ENCODE data around the gene SLCO4C1.
"Not testable (repeated sequence)": the region's sequence is repeated elsewhere in the genome, so short reads cannot be mapped to it uniquely, and the experiment has no call there.

Gene SLCO4C1, protein sequence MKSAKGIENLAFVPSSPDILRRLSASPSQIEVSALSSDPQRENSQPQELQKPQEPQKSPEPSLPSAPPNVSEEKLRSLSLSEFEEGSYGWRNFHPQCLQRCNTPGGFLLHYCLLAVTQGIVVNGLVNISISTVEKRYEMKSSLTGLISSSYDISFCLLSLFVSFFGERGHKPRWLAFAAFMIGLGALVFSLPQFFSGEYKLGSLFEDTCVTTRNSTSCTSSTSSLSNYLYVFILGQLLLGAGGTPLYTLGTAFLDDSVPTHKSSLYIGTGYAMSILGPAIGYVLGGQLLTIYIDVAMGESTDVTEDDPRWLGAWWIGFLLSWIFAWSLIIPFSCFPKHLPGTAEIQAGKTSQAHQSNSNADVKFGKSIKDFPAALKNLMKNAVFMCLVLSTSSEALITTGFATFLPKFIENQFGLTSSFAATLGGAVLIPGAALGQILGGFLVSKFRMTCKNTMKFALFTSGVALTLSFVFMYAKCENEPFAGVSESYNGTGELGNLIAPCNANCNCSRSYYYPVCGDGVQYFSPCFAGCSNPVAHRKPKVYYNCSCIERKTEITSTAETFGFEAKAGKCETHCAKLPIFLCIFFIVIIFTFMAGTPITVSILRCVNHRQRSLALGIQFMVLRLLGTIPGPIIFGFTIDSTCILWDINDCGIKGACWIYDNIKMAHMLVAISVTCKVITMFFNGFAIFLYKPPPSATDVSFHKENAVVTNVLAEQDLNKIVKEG

GRCh38 chr5:102296178-102296817, at the start of gene SLCO4C1:
SLCO4C1 (minus strand) TSS chr5:102296284; CDS start chr5:102296262, 22 bp downstream.
- DNase-seq: peak in 38 of 51 donors; percentile 2 to 70 (median 31)

- no peak for DNase-seq
These were observed 45.7 kb upstream of the SLCO4C1 start for GRCh38 chr5:102341681-102342288.

DNA sequence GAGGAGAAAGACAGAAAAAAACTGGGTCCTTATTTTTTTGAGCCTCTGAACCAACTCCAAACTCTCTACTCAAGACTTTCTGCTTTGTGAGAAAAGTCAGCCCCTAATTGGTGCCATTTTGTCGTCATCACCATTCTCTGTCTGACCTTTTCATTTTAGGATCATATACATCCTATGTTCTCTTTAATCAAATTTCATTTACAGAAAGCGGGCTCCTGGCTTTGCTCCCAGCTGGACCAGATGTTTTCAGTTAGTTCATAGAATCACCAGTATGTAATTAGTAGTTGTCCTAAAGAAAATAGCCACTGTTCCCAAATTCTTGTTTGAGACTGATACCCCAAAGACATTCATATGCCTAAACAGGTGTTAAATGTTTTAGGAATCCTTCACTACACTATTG, 28.6 kb upstream of the SLCO4C1 start:
- no peak for DNase-seq

DNA sequence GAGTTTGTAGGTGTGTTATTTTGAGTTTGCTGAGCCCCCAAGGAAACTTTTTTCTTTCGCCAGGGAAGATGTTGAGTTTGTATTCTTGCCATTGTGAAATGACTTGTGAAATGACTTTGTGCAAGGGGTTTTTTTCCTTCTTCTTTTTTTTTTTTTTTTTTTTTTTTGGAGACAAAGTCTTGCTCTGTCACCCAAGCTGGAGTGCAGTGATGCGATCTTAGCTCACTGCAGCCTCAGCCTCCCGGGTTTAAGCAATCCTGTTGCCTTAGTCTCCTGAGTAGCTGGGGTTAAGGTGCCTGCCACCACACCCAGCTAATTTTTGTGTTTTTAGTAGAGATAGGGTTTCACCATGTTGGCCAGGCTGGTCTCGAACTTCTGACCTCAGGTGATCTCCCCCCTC, 22.7 kb upstream of the SLCO4C1 start:
- DNase-seq: not testable (repeated sequence)

DNA sequence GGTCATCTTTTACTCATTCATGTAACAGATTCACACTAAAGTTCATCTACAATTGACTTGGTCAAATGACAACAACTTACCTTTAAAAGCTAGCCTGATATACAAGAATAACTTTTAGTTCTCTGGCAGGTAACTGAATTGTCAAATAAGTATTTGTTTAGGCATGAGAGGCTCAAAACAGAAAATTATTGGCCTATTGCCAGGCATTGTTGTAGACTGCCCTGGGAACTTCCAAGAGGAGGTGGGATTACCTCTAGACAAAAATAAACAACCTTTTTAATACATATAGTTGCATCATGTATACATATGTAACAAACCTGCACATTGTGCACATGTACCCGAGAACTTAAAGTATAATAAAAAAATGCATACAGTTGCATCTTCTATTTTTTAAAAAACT, 18.2 kb upstream of the SLCO4C1 start:
- DNase-seq: no peak

DNA sequence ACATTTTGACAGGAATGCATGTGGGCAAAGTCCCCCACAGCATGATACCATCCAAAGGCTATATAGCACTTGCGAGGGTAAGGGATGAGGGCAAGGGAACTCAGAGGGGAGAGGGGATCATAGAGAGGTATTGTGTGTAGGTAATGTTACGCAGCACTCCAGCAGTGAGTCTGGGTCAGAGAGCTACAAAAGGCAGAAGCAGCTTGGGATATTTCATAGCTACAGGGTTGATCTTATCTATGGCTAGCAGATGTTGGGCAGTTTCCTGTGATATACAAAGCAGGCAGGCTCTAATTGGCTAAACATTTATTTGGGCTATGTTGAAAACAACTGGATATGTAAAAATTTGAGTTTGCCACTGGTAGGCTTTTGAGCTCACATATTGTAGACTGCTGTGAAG, 17.8 kb upstream of the SLCO4C1 start:
- DNase-seq: no peak

GRCh38 chr5:102312586-102313370, 16.7 kb upstream of the SLCO4C1 start:
- DNase-seq: no peak

DNA sequence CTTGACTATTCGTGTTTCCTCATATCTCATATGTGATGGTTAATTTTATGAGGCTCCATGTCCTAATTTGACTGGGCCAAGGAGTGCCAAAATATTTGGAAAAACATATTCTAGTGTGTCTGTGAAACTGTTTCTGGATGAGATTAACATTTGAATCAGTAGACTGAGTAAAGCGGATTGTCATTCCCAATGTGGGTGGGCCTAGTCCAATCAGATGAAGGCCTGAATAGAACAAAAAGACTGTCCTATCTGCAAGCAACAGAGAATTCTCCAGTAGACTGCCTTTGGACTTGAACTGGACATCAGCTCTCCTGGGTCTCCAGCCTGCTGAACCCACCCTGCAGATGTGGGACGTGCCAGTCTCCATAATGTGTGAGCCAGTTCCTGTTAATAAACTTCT, 13.5 kb upstream of the SLCO4C1 start:
- no peak for DNase-seq

- DNase-seq: no peak
These were observed 11.1 kb upstream of the SLCO4C1 start for GRCh38 chr5:102307232-102307631.

DNA sequence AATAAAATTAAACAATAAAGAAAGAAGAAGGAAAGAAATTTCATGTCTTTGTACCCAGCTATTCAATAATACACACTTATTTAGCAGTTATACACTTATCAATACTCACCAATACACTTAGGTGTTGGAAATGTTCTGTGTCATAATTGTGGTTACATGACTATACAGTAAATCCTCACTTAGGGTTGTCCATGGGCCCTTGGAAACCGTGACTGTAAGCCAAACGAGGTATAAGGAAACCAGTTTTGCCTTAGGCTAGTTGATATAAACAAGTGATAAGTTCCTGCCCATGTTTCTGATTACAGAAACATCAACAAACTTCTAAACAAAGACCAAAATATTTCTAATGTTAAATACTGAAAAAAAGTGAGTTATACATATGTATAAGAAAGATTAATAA, 10.0 kb upstream of the SLCO4C1 start:
- DNase-seq: no peak

- DNase-seq: no peak
These were observed 428 bp downstream of the SLCO4C1 start for GRCh38 chr5:102295534-102296177.

GRCh38 chr5:102294886-102295395, 1.1 kb downstream of the SLCO4C1 start:
- DNase-seq: no peak

DNA sequence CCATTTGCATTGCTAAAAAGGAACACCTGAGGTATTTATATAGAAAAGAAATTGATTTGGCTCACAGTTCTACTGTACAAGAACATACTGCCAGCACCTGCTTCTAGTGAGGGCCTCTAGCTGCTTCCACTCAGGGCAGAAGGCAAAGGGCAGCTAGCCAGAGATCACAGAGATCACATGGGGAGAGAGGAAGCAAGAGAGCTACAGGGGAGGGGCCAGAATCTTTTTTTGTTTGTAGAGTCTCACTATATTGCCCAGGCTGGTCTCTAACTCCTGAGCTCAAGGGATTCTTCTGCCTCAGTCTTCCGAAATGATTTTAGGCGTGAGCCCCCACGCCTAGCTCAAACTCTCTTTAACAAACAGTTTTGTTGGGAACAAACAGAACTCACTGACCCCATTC, 6.1 kb downstream of the SLCO4C1 start:
- DNase-seq: no peak

DNA sequence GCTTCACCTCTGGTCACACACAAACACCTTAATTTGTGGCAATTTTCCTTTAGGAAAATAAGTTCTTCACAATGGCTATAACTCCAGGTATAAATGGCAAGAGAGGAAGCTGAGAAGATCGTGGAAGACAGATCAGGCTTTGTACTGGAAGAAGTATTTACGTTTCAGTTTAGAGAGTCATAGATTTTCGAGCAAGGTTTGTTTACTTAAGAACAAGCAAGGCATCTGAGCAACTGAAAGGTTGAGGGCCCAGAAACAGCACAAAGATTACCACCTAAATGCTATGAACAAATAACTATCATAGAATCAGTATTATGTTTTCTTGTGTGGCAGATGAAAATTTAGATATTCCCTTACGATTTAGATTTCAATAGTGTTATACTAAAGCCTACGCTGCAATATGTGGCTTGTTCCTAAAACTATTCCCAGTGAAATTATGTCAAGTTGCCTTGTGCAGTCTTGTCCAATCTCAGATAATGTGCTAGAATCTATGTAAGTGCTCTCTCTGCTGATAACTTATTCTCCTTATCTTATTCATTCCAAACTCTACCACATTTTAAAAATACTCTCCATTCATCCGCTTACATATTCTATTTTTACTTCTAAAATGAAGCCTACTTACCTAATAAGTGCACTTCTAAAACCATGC, 6.7 kb downstream of the SLCO4C1 start:
- DNase-seq: no peak

DNA sequence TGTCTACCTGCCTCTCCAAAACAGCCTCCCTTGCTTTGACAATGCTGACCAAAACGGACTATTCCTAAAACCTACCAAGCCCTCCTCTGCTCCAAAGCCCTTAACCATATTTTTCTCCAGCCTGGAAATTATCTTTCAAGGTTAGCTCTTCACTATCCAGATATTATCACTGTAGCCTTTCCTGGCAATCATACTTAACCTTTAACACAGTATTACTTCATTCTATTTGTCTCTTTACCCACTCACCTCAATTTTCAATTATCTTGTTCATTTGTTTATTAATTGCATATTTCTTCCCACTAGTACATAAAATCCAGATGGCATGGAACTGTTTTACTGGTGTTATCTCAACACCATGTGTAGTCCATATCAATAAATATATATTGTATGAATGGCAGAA, 7.5 kb downstream of the SLCO4C1 start:
- no peak for DNase-seq

DNA sequence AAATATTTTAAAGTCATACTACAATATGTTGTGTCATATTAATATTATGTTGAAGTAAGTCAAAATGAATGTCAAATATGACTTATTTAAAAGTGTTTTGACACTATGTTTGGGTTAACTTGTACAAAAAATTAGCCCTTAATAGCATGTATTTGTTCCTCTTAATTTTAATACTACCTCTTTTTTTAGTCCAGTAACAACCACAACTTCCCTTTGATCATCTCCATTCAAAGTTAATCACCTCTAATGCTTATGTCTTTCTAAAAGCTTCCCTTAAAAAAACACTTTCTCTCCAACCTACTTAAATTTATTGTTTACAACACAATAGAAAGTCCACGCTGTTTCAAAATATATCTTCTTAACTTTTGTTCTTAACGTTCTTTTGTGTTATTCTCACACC, 9.6 kb downstream of the SLCO4C1 start:
- no peak for DNase-seq

DNA sequence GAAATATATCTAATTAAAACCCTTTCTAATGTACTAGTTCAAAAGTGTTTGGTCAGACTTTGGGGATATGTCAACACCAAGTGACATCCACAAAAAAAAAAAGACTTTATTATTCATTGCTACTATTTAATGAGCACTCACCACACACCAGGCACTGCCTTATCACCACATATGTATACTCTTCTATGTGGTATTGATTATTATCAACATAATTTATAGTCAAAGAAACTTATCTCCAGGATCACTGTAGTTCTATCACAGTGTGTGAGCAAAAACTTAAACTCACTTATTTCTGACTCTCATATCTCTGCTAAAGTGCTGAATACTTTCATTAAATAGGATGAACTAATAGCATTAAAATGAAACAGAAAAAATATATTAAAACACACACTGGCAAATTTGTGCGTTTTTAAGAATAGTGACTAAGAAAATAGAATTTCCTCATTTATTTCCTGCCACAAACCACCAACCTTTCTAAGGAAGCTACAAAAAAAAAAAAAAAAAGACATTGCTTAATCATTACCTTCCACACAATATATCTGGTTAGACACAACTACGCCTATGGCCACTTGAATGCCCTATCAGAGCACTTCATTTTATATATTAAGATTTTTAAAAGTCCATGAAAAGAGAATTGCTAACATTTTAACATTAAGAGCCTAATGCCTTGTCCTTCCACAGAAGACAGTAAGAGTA, 12.8 kb downstream of the SLCO4C1 start:
- DNase-seq: no peak

GRCh38 chr5:102279711-102280110, 16.4 kb downstream of the SLCO4C1 start:
- DNase-seq: no peak

DNA sequence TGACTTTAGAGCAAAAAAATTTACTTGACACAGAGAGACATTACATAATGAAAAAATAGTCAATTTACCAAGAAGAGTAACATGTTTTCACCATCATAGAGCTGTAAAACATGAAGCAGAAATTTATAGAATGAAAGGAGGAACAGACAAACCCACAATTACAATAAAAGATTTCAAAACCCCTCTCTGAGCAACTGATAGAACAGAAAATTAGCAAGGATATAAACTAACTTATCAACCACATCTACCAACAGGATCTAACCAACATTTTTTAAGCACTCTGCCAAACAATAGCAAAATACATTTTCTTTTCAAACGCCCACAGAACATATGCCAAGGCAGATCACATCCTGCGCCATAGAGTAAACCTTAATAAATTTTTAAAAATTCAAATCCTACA, 17.9 kb downstream of the SLCO4C1 start:
- DNase-seq: no peak
